A549 (cell line): Measurements from ENCODE around the gene PLEKHN1. TPM values are rescaled to one million over a fixed set of nuclear protein-coding genes. Genes with fewer than 3 reads are reported as not detected.
A peak's percentile ranks its signal among the peaks of the same experiment; 100 is the strongest.
"Not testable (repeated sequence)": the region's sequence is repeated elsewhere in the genome, so short reads cannot be mapped to it uniquely, and the experiment has no call there.

ENCODE experiments used
- ATAC-seq, 2 experiments: fragments of 200-7000 bp in 1 of 2; fragments of >200 bp in 1 of 2; cut with Nextera tagmentation in 1 of 2; cut with Tn5 transposase in 1 of 2; 3 replicates each; pipeline versions ENCODE4 v1.8.0 to v1.9.1; 2018 to 2020; ENCODE audit warnings: mild to moderate bottlenecking in 1 of 2, moderate library complexity in 1 of 2
- CTCF ChIA-PET: fragments of 300-600 bp; sonication (Branson Sonifier 250); formaldehyde crosslinking; extraction: SDS; loops from one replicate; lab custom pipeline; 2021; ENCODE audit warnings: antibody characterized with exemption, inconsistent platforms; lab: Yijun Ruan, JAX
- POLR2A ChIA-PET: fragments of 350-600 bp; formaldehyde crosslinking; extraction: SDS; loops from one replicate; lab custom pipeline; 2021; ENCODE audit warnings: antibody characterized with exemption, inconsistent platforms; lab: Yijun Ruan, JAX
- DNase-seq, 2 experiments: peaks; one replicate each; pipeline versions ENCODE4 v3.0.0 to v3.0.0-alpha.2; 2011 to 2016; ENCODE audit warnings: low read depth in 1 of 2, low spot score in 1 of 2
- FAIRE-seq: peaks from 2 replicates; lab custom pipeline; 2011; peaks lifted over from hg19 to GRCh38; lab: Jason Lieb, UNC
- H3K27ac ChIP-seq, 2 experiments: fragments of >200 bp; sonication (Bioruptor Twin); formaldehyde crosslinking; 3 replicates each; pipeline ENCODE4 v1.5.1; 2016 to 2017
- H3K4me1 ChIP-seq: fragments of >200 bp; sonication (Bioruptor Twin); formaldehyde crosslinking; 3 replicates; pipeline ENCODE4 v1.6.1; 2016
- H3K4me2 ChIP-seq: fragments of >200 bp; sonication (Bioruptor Twin); formaldehyde crosslinking; 3 replicates; pipeline ENCODE4 v1.6.1; 2016
- H3K4me3 ChIP-seq: fragments of >200 bp; sonication (Bioruptor Twin); formaldehyde crosslinking; 3 replicates; pipeline ENCODE4 v1.5.1; 2016
- H3K9me3 ChIP-seq: fragments of >200 bp; sonication (Bioruptor Twin); formaldehyde crosslinking; 3 replicates; pipeline ENCODE4 v1.6.1; 2016
- ELK1 ChIP-seq: fragments of 150-350 bp; IDR thresholded peaks from 2 replicates; pipeline ENCODE4 v1.6.1; 2014; ENCODE audit warnings: low read depth, mild to moderate bottlenecking, low read length
- FOSL2 ChIP-seq, 2 experiments: fragments of 450-650 bp in 1 of 2; fragments of >200 bp in 1 of 2; sonication (Bioruptor Twin) in 1 of 2; formaldehyde crosslinking; IDR thresholded peaks; 2 replicates each; pipeline versions ENCODE4 v1.5.0 to v1.6.1; 2016 to 2020; ENCODE audit warnings: mild to moderate bottlenecking in 1 of 2, moderate library complexity in 1 of 2
- GATA3 ChIP-seq: IDR thresholded peaks from 2 replicates; pipeline ENCODE4 v1.6.1; 2012; ENCODE audit warnings: borderline replicate concordance
- KDM1A ChIP-seq: fragments of 200-600 bp; sonication (generic); IDR thresholded peaks from 2 replicates; pipeline ENCODE4 v1.6.1; 2016; ENCODE audit warnings: low read depth, mild to moderate bottlenecking
- KDM5A ChIP-seq: fragments of 200-600 bp; sonication (generic); IDR thresholded peaks from 2 replicates; pipeline ENCODE4 v1.6.1; 2016; ENCODE audit warnings: antibody characterized with exemption, mild to moderate bottlenecking
- NFE2L2 ChIP-seq: fragments of 150-350 bp; conservative IDR thresholded peaks from 2 replicates; pipeline ENCODE4 v1.6.1; 2014; ENCODE audit warnings: low read length
- NPAS2 ChIP-seq: fragments of 250-450 bp; sonication (Bioruptor Pico); IDR thresholded peaks from 2 replicates; pipeline ENCODE4 v1.8.0; 2022; ENCODE audit warnings: mild to moderate bottlenecking, moderate library complexity, borderline replicate concordance
- REST ChIP-seq: fragments of 200-600 bp; sonication (generic); IDR thresholded peaks from 2 replicates; pipeline ENCODE4 v1.6.1; 2016; ENCODE audit warnings: antibody characterized with exemption, mild to moderate bottlenecking, moderate library complexity
- RNF2 ChIP-seq: fragments of 200-600 bp; sonication (generic); IDR thresholded peaks from 2 replicates; pipeline ENCODE4 v1.6.1; 2016; ENCODE audit warnings: low read depth, mild to moderate bottlenecking, antibody characterized with exemption, moderate library complexity, borderline replicate concordance
- ZC3H11A ChIP-seq: fragments of 450-650 bp; IDR thresholded peaks from 2 replicates; pipeline ENCODE4 v1.6.1; 2014; ENCODE audit warnings: antibody characterized with exemption, mild to moderate bottlenecking
- ZFP36 ChIP-seq: fragments of 450-650 bp; IDR thresholded peaks from 2 replicates; pipeline ENCODE4 v1.6.1; 2014; ENCODE audit warnings: borderline replicate concordance; ENCODE audit not compliant: partially characterized antibody
- WGBS: methylation state at CpG from one replicate; pipeline ENCODE4 v1.1.6; 2017; ENCODE audit errors: missing lambda C conversion rate; 5-methylcytosine and 5-hydroxymethylcytosine counted together
- polyA plus RNA-seq, 4 experiments: library from polyadenylated mRNA; depleted of rRNA in 3 of 4; stranded (reverse); fragments of >200 nt; fragmentation: RNase III in 1 of 4; extraction: RNeasy Plus Mini Kit Qiagen cat#74134 plus additional on column Dnase treatment in 1 of 4; gene quantifications; 2 replicates in 3 of 4; 3 replicates in 1 of 4; pipeline ENCODE4 v1.2.3, GENCODE V29; 2011 to 2017
- TF ChIP-seq, protein P1 (sequence below): IDR thresholded peaks from 2 replicates; pipeline ENCODE4 v1.6.1; 2012

The PLEKHN1 gene
- polyA plus RNA-seq, 2 of the 4 experiments (the other 2 are of a cell fraction), result 0.75 to 3.2 TPM

DNA sequence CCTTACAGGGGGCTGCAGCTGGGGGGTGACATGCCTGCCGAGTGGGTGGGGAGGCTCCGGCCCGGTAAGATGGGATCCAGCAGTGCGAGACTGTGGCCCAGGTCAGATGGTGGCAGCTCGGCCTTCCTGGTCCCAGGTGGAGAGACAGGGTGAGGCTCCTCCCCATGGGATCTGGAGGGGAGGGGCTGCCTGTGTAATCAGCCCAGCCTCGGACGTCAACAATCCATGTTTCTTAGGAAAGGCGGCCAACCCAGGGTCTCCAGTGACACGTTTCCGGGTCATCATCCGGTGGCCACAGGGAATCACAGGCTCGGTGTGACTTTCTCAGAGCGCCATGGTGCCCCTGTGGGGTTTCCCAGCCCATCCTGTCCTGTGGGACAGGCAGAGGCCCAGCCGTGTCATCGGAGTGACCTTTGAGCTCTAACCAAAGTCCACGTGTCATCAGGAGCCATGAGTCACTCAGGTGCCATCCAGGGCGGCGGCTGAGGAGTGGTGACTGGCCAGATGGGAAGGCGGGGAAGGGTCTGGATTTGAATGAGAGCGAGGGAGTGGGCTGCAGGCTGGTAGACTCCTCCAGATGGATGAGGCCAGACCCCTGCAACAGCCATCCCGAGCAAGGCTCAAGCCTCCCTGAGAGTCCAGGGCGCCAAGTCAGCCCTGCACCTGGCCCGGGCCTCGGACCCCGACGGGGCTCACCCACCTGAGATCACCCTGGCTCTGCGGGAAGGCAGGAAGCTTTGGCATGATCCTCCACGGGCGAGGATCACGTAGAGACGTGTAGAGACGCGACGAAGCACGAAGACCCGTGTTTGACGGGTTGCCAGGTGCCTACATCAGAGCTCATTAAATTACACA is 40.2 kb downstream of the PLEKHN1 start:
- ATAC-seq (no peak; a peak in 1 of 6 replicates), FAIRE-seq (no peak), DNase-seq (no peak)
- ChIA-PET POLR2A (no interaction called here), CTCF (interaction anchor here (0.7 to 2.1 kb wide), 6 partner anchors 9 to 116 kb away, joined by 3 to 6 read pairs (median 4); no protein-coding TSS in a partner anchor)
- Histone ChIP-seq H3K9me3 (no peaks in the 10 kb centered on the region), H3K4me2 (peak overlapping the region; percentile 51), H3K4me3 (no peak overlapping the region), H3K4me1 (peaks cover 24% of the 10 kb centered on the region), H3K27ac (peak overlapping the region in 1 of 2 experiments; percentile 69; a peak in 3 of 6 replicates)
- 81% methylated on average over 30 of the region's 37 CpGs for WGBS
- TF ChIP-seq NFE2L2, result no peak
- no peak for TF ChIP-seq GATA3
- TF ChIP-seq NPAS2 (CRISPR knock-in tag), result no peak
- no peak for TF ChIP-seq FOSL2 (IDR thresholded peaks at IDR 0.05)
- TF ChIP-seq FOSL2 (CRISPR knock-in tag; IDR thresholded peaks at IDR 0.05), result peak; percentile 67
- no peak for TF ChIP-seq ZC3H11A
- TF ChIP-seq ELK1, result no peak

GRCh38 chr1:1010131-1010530 is 43.8 kb downstream of the PLEKHN1 start:
- ATAC-seq, H3K9me3 ChIP-seq, DNase-seq, H3K4me2 ChIP-seq, H3K4me3 ChIP-seq, H3K27ac ChIP-seq, FAIRE-seq, POLR2A ChIA-PET: not testable (repeated sequence)
- CTCF ChIA-PET, result interaction anchor here (1.0 to 1.6 kb wide), 4 partner anchors 9 to 56 kb away, joined by 4 to 5 read pairs (median 4); no protein-coding TSS in a partner anchor
- WGBS, result 94% methylated on average over 8 of the region's 8 CpGs
- H3K4me1 ChIP-seq, result peaks cover 24% of the 10 kb centered on the region

GRCh38 chr1:1011396-1011949 is 45.2 kb downstream of the PLEKHN1 start:
- POLR2A ChIA-PET, result no interaction called here
- CTCF ChIA-PET, result no interaction called here
- Histone ChIP-seq H3K9me3 (no peaks in the 10 kb centered on the region), H3K4me2 (no peak overlapping the region), H3K4me3 (no peak overlapping the region), H3K27ac (no peak overlapping the region), H3K4me1 (peaks cover 10% of the 10 kb centered on the region)
- no peak for DNase-seq
- FAIRE-seq, result no peak
- ATAC-seq, result no peak
- TF ChIP-seq REST (no peak), ZFP36 (no peak), RNF2 (no peak), KDM1A (peak; percentile 50; the same call in 1 of the 2 replicates), KDM5A (no peak)
- TF ChIP-seq, protein P1, sequence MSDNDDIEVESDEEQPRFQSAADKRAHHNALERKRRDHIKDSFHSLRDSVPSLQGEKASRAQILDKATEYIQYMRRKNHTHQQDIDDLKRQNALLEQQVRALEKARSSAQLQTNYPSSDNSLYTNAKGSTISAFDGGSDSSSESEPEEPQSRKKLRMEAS, result no peak
- TF ChIP-seq, all 56 proteins: peak for 1
- 77% methylated on average over 14 of the region's 14 CpGs for WGBS

- ChIA-PET CTCF (interaction anchor here (4.7 to 10.5 kb wide), 5 partner anchors 10 to 51 kb away, joined by 21 to 92 read pairs (median 36); no protein-coding TSS in a partner anchor), POLR2A (interaction anchor here (1.0 kb wide), 1 partner anchor 10 kb away, joined by 3 read pairs; no protein-coding TSS in a partner anchor)
- H3K4me3 ChIP-seq, result peak overlapping the region; percentile 60
- not testable (repeated sequence) for FAIRE-seq, H3K4me1 ChIP-seq, ATAC-seq, DNase-seq, H3K9me3 ChIP-seq
- WGBS, result 69% methylated on average over 11 of the region's 13 CpGs
- peak overlapping the region; percentile 77 to 81 for H3K27ac ChIP-seq
- H3K4me2 ChIP-seq, result peak overlapping the region; percentile 92
These were observed 46.4 kb downstream of the PLEKHN1 start for GRCh38 chr1:1012736-1013104.
